ENCODE data around the gene ZWILCH.
A peak's percentile ranks its signal among the peaks of the same experiment; 100 is the strongest.

The ZWILCH gene

GRCh38 chr15:66482539-66482938 lies 22.6 kb upstream of the ZWILCH start:
- Histone ChIP-seq H3K4me1 (ENCODE audit: insufficient read depth, insufficient read length) (peaks cover 3% of the 10 kb centered on the region), H3K4me3 (ENCODE audit: insufficient read length, low read depth) (no peak overlapping the region), H3K9ac (ENCODE audit: insufficient read length, low read depth) (no peak overlapping the region), H3K9me3 (ENCODE audit: insufficient read depth, low read length) (no peaks in the 10 kb centered on the region), H3K27me3 (ENCODE audit: insufficient read depth, insufficient read length) (no peaks in the 10 kb centered on the region), H3K36me3 (ENCODE audit: insufficient read depth, insufficient read length, low read length) (peaks cover 72% of the 10 kb centered on the region)
- DNase-seq (ENCODE audit: low read depth, low spot score), result no peak
- TF ChIP-seq ZNF274 (IDR thresholded peaks at IDR 0.05; ENCODE audit: low read depth, low read length) (no peak), YY1 (IDR thresholded peaks at IDR 0.05; ENCODE audit: insufficient read depth, insufficient read length) (no peak), SUZ12 (IDR thresholded peaks at IDR 0.05; ENCODE audit: extremely low read depth, insufficient read depth, insufficient read length) (no peak)

- no peak overlapping the region for H3K9ac ChIP-seq (ENCODE audit: insufficient read length, low read depth)
- no peaks in the 10 kb centered on the region for H3K27me3 ChIP-seq (ENCODE audit: insufficient read depth, insufficient read length)
- TF ChIP-seq ZNF274 (IDR thresholded peaks at IDR 0.05; ENCODE audit: low read depth, low read length) (no peak), YY1 (IDR thresholded peaks at IDR 0.05; ENCODE audit: insufficient read depth, insufficient read length) (no peak), SUZ12 (IDR thresholded peaks at IDR 0.05; ENCODE audit: extremely low read depth, insufficient read depth, insufficient read length) (no peak)
- peaks cover 3% of the 10 kb centered on the region for H3K4me1 ChIP-seq (ENCODE audit: insufficient read depth, insufficient read length)
- H3K4me3 ChIP-seq (ENCODE audit: insufficient read length, low read depth), result no peak overlapping the region
- peaks cover 73% of the 10 kb centered on the region for H3K36me3 ChIP-seq (ENCODE audit: insufficient read depth, insufficient read length, low read length)
- no peaks in the 10 kb centered on the region for H3K9me3 ChIP-seq (ENCODE audit: insufficient read depth, low read length)
- no peak for DNase-seq (ENCODE audit: low read depth, low spot score)
These were observed 22.0 kb upstream of the ZWILCH start for GRCh38 chr15:66483131-66483566.

GRCh38 chr15:66484539-66485112 lies 20.5 kb upstream of the ZWILCH start:
- Histone ChIP-seq H3K9me3 (ENCODE audit: insufficient read depth, low read length) (no peaks in the 10 kb centered on the region), H3K4me3 (ENCODE audit: insufficient read length, low read depth) (no peak overlapping the region), H3K9ac (ENCODE audit: insufficient read length, low read depth) (peak overlapping the region; percentile 8), H3K4me1 (ENCODE audit: insufficient read depth, insufficient read length) (peaks cover 3% of the 10 kb centered on the region), H3K36me3 (ENCODE audit: insufficient read depth, insufficient read length, low read length) (peaks cover 78% of the 10 kb centered on the region), H3K27me3 (ENCODE audit: insufficient read depth, insufficient read length) (no peaks in the 10 kb centered on the region)
- no peak for DNase-seq (ENCODE audit: low read depth, low spot score)
- no peak for TF ChIP-seq YY1 (IDR thresholded peaks at IDR 0.05; ENCODE audit: insufficient read depth, insufficient read length)
- no peak for TF ChIP-seq SUZ12 (IDR thresholded peaks at IDR 0.05; ENCODE audit: extremely low read depth, insufficient read depth, insufficient read length)
- no peak for TF ChIP-seq ZNF274 (IDR thresholded peaks at IDR 0.05; ENCODE audit: low read depth, low read length)

- Histone ChIP-seq H3K4me3 (ENCODE audit: insufficient read length, low read depth) (no peak overlapping the region), H3K36me3 (ENCODE audit: insufficient read depth, insufficient read length, low read length) (peaks cover 93% of the 10 kb centered on the region), H3K27me3 (ENCODE audit: insufficient read depth, insufficient read length) (no peaks in the 10 kb centered on the region), H3K9ac (ENCODE audit: insufficient read length, low read depth) (no peak overlapping the region), H3K9me3 (ENCODE audit: insufficient read depth, low read length) (no peaks in the 10 kb centered on the region), H3K4me1 (ENCODE audit: insufficient read depth, insufficient read length) (peaks cover 3% of the 10 kb centered on the region)
- TF ChIP-seq ZNF274 (IDR thresholded peaks at IDR 0.05; ENCODE audit: low read depth, low read length) (no peak), SUZ12 (IDR thresholded peaks at IDR 0.05; ENCODE audit: extremely low read depth, insufficient read depth, insufficient read length) (no peak), YY1 (IDR thresholded peaks at IDR 0.05; ENCODE audit: insufficient read depth, insufficient read length) (no peak)
- no peak for DNase-seq (ENCODE audit: low read depth, low spot score)
These were observed 18.2 kb upstream of the ZWILCH start for GRCh38 chr15:66486887-66487286.

- DNase-seq (ENCODE audit: low read depth, low spot score), result no peak
- Histone ChIP-seq H3K4me3 (ENCODE audit: insufficient read length, low read depth) (no peak overlapping the region), H3K9ac (ENCODE audit: insufficient read length, low read depth) (no peak overlapping the region), H3K27me3 (ENCODE audit: insufficient read depth, insufficient read length) (no peaks in the 10 kb centered on the region), H3K9me3 (ENCODE audit: insufficient read depth, low read length) (no peaks in the 10 kb centered on the region), H3K4me1 (ENCODE audit: insufficient read depth, insufficient read length) (peaks cover 3% of the 10 kb centered on the region), H3K36me3 (ENCODE audit: insufficient read depth, insufficient read length, low read length) (peaks cover 91% of the 10 kb centered on the region)
- no peak for TF ChIP-seq YY1 (IDR thresholded peaks at IDR 0.05; ENCODE audit: insufficient read depth, insufficient read length)
- TF ChIP-seq SUZ12 (IDR thresholded peaks at IDR 0.05; ENCODE audit: extremely low read depth, insufficient read depth, insufficient read length), result no peak
- no peak for TF ChIP-seq ZNF274 (IDR thresholded peaks at IDR 0.05; ENCODE audit: low read depth, low read length)
These were observed 16.6 kb upstream of the ZWILCH start for GRCh38 chr15:66488525-66488924.

- Histone ChIP-seq H3K27me3 (ENCODE audit: insufficient read depth, insufficient read length) (no peaks in the 10 kb centered on the region), H3K36me3 (ENCODE audit: insufficient read depth, insufficient read length, low read length) (peaks cover 97% of the 10 kb centered on the region), H3K4me1 (ENCODE audit: insufficient read depth, insufficient read length) (peaks cover 3% of the 10 kb centered on the region), H3K4me3 (ENCODE audit: insufficient read length, low read depth) (no peak overlapping the region), H3K9ac (ENCODE audit: insufficient read length, low read depth) (no peak overlapping the region), H3K9me3 (ENCODE audit: insufficient read depth, low read length) (no peaks in the 10 kb centered on the region)
- TF ChIP-seq SUZ12 (IDR thresholded peaks at IDR 0.05; ENCODE audit: extremely low read depth, insufficient read depth, insufficient read length) (no peak), ZNF274 (IDR thresholded peaks at IDR 0.05; ENCODE audit: low read depth, low read length) (no peak)
- DNase-seq (ENCODE audit: low read depth, low spot score), result no peak
These were observed 15.8 kb upstream of the ZWILCH start for GRCh38 chr15:66489179-66489791.

DNA sequence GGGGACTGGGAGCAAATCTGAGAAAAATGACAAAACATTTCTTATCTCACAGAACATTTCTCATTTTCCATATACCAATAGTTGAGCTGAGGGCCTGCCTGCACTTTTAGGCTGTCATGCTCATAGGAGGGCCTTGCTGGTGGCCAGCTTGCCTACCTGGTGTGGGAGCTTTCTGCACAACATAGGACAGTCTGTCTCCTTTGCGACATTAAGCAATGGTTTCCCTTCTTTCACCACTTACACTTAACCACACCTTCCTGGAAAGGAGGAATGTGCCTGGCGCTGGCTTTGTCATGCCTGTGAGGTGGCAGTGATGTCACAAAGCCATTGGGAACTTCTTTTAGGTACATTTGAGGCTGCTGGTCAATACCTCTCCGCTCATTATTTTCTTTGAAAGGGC lies 13.3 kb upstream of the ZWILCH start:
- no peak for TF ChIP-seq YY1 (IDR thresholded peaks at IDR 0.05; ENCODE audit: insufficient read depth, insufficient read length)
- TF ChIP-seq SUZ12 (IDR thresholded peaks at IDR 0.05; ENCODE audit: extremely low read depth, insufficient read depth, insufficient read length), result no peak
- TF ChIP-seq ZNF274 (IDR thresholded peaks at IDR 0.05; ENCODE audit: low read depth, low read length), result no peak
- DNase-seq (ENCODE audit: low read depth, low spot score), result no peak
- Histone ChIP-seq H3K9ac (ENCODE audit: insufficient read length, low read depth) (no peak overlapping the region), H3K4me3 (ENCODE audit: insufficient read length, low read depth) (no peak overlapping the region), H3K36me3 (ENCODE audit: insufficient read depth, insufficient read length, low read length) (peaks cover 94% of the 10 kb centered on the region), H3K9me3 (ENCODE audit: insufficient read depth, low read length) (no peaks in the 10 kb centered on the region), H3K27me3 (ENCODE audit: insufficient read depth, insufficient read length) (no peaks in the 10 kb centered on the region), H3K4me1 (ENCODE audit: insufficient read depth, insufficient read length) (peaks cover 1% of the 10 kb centered on the region)
